Peyer's patch (tissue), 4 donors: ENCODE results near the gene LRRC56.

Source experiments
- POLR2A ChIP-seq, 2 donors: fragments of 450-650 bp; IDR thresholded peaks; one replicate each; pipeline ENCODE4 v1.5.1; 2017; ENCODE audit warnings: antibody characterized with exemption in 2 of 2, mild to moderate bottlenecking in 2 of 2, moderate library complexity in 2 of 2
- TF ChIP-seq, protein P1 (sequence below), 6 experiments: fragments of 450-650 bp in 4 of 6; fragments of 200-600 bp in 2 of 6; sonication (generic) in 1 of 6; IDR thresholded peaks; one replicate each; pipeline ENCODE4 v1.5.1; 2017 to 2019; ENCODE audit warnings: antibody characterized with exemption in 6 of 6, mild to moderate bottlenecking in 3 of 6, moderate library complexity in 1 of 6

GRCh38 chr11:571802-572185, 34.5 kb downstream of the LRRC56 start:
- TF ChIP-seq, protein P1, sequence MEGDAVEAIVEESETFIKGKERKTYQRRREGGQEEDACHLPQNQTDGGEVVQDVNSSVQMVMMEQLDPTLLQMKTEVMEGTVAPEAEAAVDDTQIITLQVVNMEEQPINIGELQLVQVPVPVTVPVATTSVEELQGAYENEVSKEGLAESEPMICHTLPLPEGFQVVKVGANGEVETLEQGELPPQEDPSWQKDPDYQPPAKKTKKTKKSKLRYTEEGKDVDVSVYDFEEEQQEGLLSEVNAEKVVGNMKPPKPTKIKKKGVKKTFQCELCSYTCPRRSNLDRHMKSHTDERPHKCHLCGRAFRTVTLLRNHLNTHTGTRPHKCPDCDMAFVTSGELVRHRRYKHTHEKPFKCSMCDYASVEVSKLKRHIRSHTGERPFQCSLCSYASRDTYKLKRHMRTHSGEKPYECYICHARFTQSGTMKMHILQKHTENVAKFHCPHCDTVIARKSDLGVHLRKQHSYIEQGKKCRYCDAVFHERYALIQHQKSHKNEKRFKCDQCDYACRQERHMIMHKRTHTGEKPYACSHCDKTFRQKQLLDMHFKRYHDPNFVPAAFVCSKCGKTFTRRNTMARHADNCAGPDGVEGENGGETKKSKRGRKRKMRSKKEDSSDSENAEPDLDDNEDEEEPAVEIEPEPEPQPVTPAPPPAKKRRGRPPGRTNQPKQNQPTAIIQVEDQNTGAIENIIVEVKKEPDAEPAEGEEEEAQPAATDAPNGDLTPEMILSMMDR (IDR thresholded peaks at IDR 0.05) = no peak
- no peak for TF ChIP-seq POLR2A (IDR thresholded peaks at IDR 0.05)
